Left forelimb (tissue), 1 donor: ENCODE results near the gene CCSER1.
"Not testable (repeated sequence)": the region's sequence is repeated elsewhere in the genome, so short reads cannot be mapped to it uniquely, and the experiment has no call there.

Source experiments
- DNase-seq: peaks from one replicate; pipeline ENCODE4 v3.0.0-alpha.2; 2018; ENCODE audit warnings: low spot score

The CCSER1 gene

GRCh38 chr4:91170768-91171167, 1043.6 kb downstream of the CCSER1 start:
- no peak for DNase-seq

- no peak for DNase-seq
Measured at GRCh38 chr4:91171217-91171616, 1044.0 kb downstream of the CCSER1 start.

DNA sequence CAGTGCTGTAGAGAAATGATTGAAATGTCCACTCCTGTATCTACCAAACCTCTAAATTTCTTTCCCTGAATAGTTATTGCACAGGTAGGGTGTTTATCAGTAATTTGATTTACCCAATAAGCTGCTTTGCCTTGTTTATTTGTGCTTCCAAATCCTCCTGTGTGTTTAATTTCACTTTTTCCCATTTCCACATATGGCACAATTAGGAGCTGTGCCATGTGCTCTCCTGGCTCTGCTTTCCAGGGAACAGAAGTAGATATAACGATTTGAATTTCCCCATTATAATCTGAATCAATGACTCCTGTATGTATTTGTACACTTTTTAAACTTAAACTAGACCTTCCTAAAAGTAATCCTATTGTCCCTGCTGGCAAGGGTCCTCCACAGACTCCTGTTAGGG, 1057.9 kb downstream of the CCSER1 start:
- DNase-seq = not testable (repeated sequence)

DNA sequence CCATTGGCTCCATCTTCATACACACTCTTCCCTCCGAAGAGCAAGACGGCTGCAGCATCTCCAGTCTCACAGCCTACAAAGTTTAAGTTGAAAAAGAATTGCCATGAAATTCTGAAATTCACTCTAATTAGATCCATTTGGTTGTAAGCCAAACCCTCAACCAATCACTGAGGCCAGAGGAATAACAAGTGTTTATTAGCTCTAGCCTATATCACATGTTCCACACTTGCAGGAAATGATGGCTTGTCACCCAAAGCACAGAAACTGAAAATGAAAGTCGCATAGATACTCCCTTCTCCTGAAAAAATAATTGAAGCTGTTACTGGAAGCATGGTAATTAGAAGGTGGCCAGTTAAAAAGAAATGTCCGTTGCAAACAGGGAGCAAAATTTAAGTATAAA, 1071.8 kb downstream of the CCSER1 start:
- no peak for DNase-seq

GRCh38 chr4:91207535-91207934, 1080.3 kb downstream of the CCSER1 start:
- DNase-seq = no peak

GRCh38 chr4:91212211-91212610, 1085.0 kb downstream of the CCSER1 start:
- DNase-seq = no peak

GRCh38 chr4:91217831-91218403, 1090.7 kb downstream of the CCSER1 start:
- not testable (repeated sequence) for DNase-seq

DNA sequence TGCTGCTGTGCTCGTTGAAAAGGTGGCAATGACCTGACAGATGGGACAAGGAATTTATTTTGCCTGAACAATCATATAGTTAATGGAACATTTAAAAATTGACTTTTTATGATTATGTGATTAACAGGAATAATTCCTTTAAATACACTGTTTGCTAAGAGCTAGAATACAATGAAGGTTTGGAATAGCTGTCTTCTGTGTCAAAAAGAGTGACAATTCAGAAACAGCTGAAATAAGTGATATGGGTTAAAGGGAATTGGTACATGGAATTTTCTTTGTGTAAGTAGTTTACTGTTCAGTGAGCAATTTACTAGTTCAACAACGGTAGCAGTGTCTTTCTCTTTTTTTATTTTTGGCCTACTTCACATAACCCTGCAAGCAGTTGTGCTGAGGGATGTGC, 1093.1 kb downstream of the CCSER1 start:
- DNase-seq = no peak

- DNase-seq = no peak
Measured at GRCh38 chr4:91222014-91222413, 1094.8 kb downstream of the CCSER1 start.

DNA sequence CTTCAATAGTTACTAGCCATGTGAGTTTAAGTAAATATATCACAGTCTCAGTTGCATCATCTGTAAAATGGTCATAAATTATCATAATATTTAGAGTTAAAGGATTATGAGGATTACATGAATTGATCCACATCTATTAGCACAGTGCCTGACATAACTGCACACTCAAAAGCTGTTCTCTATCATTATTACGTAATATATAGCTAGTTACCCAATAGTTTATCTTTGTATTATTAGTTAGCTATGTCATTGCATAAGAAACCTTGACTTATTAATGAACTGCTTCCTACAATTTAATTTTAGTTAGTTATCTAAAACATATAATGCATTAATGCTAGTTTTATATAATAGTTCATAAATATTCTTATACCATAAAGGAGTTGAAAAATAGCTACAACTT, 1099.7 kb downstream of the CCSER1 start:
- DNase-seq = no peak

DNA sequence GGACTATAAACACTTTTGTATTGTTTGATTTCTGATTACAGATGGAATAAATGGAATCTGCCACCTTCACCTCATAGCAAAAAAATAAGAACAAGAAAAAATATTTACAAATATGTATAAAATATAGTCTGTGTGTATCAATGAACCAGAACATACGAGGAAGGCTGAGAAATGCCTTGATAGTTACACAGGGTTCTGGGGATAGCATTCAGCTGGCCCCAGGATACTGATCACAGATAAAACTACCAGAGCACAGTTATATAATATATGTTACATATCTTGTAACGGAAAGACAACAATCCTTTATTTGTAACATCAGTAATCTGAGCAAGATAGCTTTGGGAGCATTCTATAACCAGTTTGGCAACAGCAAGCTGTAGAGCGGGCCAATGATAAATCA, 1101.5 kb downstream of the CCSER1 start:
- no peak for DNase-seq

GRCh38 chr4:91233164-91233563, 1106.0 kb downstream of the CCSER1 start:
- no peak for DNase-seq

GRCh38 chr4:91243132-91243531, 1115.9 kb downstream of the CCSER1 start:
- DNase-seq = no peak

- DNase-seq = no peak
Measured at GRCh38 chr4:91256043-91256442, 1128.8 kb downstream of the CCSER1 start.

GRCh38 chr4:91256751-91257150, 1129.6 kb downstream of the CCSER1 start:
- no peak for DNase-seq

GRCh38 chr4:91257721-91258120, 1130.5 kb downstream of the CCSER1 start:
- no peak for DNase-seq

DNA sequence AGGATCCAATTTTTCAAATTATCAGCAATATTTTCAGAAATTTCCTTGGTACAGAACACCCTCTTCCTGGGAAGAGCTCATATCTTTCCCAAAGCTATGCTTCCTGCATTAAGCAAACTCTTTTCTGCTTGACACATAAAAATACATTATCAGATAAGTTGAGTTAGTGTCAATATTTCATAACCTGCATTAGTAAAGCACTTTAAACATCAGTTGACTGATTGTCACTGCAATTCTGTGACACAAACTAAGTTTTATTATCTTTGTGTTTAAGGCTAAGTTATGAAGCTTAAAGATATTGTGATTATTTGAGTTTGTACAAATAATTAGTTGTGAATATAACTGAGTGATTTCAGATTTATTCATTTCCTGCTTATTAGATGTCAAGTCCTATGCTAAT, 1131.1 kb downstream of the CCSER1 start:
- DNase-seq = no peak

GRCh38 chr4:91267543-91267942, 1140.3 kb downstream of the CCSER1 start:
- DNase-seq = no peak

GRCh38 chr4:91268481-91268880, 1141.3 kb downstream of the CCSER1 start:
- not testable (repeated sequence) for DNase-seq

- DNase-seq = no peak
Measured at GRCh38 chr4:91268913-91269312, 1141.7 kb downstream of the CCSER1 start.

DNA sequence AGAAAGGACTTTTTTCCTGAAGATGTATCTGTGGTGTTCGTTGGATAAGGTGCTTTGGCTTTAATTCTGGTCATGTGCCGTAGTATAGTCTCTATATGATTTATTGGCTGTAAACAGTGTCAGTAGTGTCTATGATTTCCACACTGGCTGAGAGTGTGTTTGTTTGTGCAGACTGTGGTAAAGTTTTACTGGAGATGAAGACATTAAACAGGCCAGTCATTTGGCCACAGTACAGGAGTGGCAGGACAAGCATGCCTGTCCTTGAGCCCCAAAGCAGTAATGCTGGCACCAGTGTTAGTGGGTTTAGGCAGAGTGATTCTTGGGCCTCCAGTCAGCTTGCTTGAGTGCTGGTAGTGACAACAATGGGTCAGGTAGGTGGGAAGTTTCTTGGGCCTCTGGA, 1152.7 kb downstream of the CCSER1 start:
- DNase-seq = no peak

DNA sequence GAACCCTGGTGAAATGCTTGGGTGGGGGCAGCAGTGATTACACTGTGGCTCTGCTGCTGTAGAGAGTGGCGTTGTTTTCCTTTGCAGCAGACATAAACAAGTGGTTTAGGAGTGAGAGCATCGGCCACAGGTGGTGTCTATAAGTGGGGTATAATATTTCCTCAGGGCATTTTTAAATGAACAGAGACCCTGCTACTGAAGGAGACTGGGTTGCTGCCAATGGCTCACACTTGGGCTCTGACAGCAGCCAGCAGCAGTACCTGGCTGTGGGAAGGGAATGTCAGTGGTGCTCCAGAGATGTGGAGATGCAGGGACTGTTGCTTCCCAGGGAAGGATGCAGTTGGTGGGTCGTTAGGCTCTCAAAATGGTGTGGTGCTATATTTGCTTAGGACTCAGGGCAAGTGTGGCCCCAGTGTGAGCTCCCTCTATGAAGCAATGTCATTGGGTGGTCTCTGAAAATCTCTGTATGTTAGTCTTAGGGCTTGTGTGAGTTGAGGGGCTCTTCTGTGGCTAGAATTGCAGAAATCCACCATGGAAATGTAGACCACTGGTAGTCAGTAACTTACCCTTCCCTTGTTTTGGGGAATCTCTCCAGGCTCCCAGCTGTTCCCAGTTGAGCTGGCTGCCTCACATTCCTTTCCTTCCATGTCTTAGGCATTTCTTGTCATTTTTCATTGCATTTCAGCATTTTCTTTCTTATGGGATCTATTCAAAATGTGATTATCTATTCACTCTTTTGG, 1153.5 kb downstream of the CCSER1 start:
- DNase-seq = no peak

- no peak for DNase-seq
Measured at GRCh38 chr4:91282217-91282616, 1155.0 kb downstream of the CCSER1 start.

DNA sequence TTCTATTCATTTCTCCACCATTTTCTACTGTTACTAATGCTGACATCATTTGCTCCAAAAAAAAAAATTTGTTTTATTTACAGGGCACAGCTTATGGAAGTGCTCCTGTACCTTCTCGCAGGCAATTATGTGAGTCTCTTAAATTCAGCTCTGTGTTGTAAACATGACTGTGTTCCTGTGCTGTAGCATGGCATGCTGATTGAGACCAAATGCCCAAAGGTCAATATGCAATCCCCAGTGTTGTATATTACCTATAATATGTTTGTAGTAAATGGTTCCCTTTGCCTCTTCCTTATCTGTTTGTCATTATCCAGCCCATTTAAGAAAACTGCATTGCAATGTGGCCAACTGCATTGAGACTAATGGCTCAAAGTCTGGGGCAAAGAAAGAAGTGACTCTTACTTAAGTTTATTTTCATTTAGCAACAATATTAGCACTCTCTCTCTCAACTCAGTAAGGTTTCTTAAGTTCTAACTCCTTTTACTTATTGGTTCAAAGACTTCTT, 1156.6 kb downstream of the CCSER1 start:
- no peak for DNase-seq
